Stomach smooth muscle (tissue), 2 donors: ENCODE results near the gene UGDH.
A peak's percentile ranks its signal among the peaks of the same experiment; 100 is the strongest.

Experiments
- H3K27ac ChIP-seq: one replicate; pipeline ENCODE4 v1.7.0; 2013; ENCODE audit warnings: mild to moderate bottlenecking, low read length, inconsistent platforms
- H3K27me3 ChIP-seq, 2 donors: one replicate each; pipeline ENCODE4 v1.7.0; 2013; ENCODE audit warnings: low read length in 2 of 2; ENCODE audit not compliant: insufficient read depth in 2 of 2, control insufficient read depth in 1 of 2
- H3K36me3 ChIP-seq, 2 donors: one replicate each; pipeline ENCODE4 v1.7.0; 2013; ENCODE audit warnings: low read length in 2 of 2; ENCODE audit not compliant: control insufficient read depth in 2 of 2, insufficient read depth in 2 of 2
- H3K4me1 ChIP-seq: one replicate; pipeline ENCODE4 v1.7.0; 2013; ENCODE audit warnings: low read length; ENCODE audit not compliant: control insufficient read depth, insufficient read depth
- H3K4me3 ChIP-seq, 2 donors: one replicate each; pipeline ENCODE4 v1.7.0; 2013; ENCODE audit warnings: low read length in 2 of 2
- H3K9ac ChIP-seq, 2 donors: one replicate each; pipeline ENCODE4 v1.7.0; 2013; ENCODE audit warnings: low read length in 2 of 2, mild to moderate bottlenecking in 1 of 2
- H3K9me3 ChIP-seq, 2 donors: one replicate each; pipeline ENCODE4 v1.7.0; 2013; ENCODE audit warnings: low read length in 2 of 2; ENCODE audit not compliant: control insufficient read depth in 2 of 2
- donor health status: healthy.
- donor health status: Pancreatic carcinoma.

Gene UGDH

GRCh38 chr4:39527296-39528060 lies at the start of gene UGDH:
Gene UGDH, minus strand, starts transcription at chr4:39527439. Its CDS starts 5,927 bp downstream, at chr4:39521512.
- Histone ChIP-seq H3K27me3 (no peaks in the 10 kb centered on the region), H3K9ac (peak within 1 kb of the TSS; percentile 90 to 95), H3K36me3 (peaks cover 0 to 3% of the 10 kb centered on the region in 2 donors), H3K4me1 (peaks cover 8% of the 10 kb centered on the region), H3K27ac (peak within 1 kb of the TSS; percentile 83), H3K4me3 (peak within 1 kb of the TSS; percentile 96 to 97), H3K9me3 (no peaks in the 10 kb centered on the region)

GRCh38 chr4:39574946-39575345 lies 47.7 kb upstream of the UGDH start:
- H3K27me3 ChIP-seq, result no peaks in the 10 kb centered on the region
- H3K4me3 ChIP-seq, result no peak overlapping the region
- no peak overlapping the region for H3K27ac ChIP-seq

GRCh38 chr4:39571504-39571903 lies 44.3 kb upstream of the UGDH start:
- Histone ChIP-seq H3K9me3 (no peaks in the 10 kb centered on the region), H3K4me1 (no peaks in the 10 kb centered on the region), H3K27ac (no peak overlapping the region)

More at GRCh38 chr4:39574946-39575345, 47.7 kb upstream of the UGDH start:
- Histone ChIP-seq H3K36me3 (peaks cover 3 to 4% of the 10 kb centered on the region in 2 donors), H3K9ac (no peak overlapping the region), H3K9me3 (no peaks in the 10 kb centered on the region), H3K4me1 (no peaks in the 10 kb centered on the region)

GRCh38 chr4:39571054-39571453 lies 43.8 kb upstream of the UGDH start:
- Histone ChIP-seq H3K4me1 (no peaks in the 10 kb centered on the region), H3K27ac (no peak overlapping the region), H3K36me3 (peaks cover 5 to 8% of the 10 kb centered on the region in 2 donors), H3K4me3 (no peak overlapping the region), H3K9me3 (no peaks in the 10 kb centered on the region), H3K27me3 (no peaks in the 10 kb centered on the region), H3K9ac (no peak overlapping the region)

More at GRCh38 chr4:39571504-39571903, 44.3 kb upstream of the UGDH start:
- no peak overlapping the region for H3K9ac ChIP-seq
- H3K4me3 ChIP-seq, result no peak overlapping the region
- H3K27me3 ChIP-seq, result no peaks in the 10 kb centered on the region
- H3K36me3 ChIP-seq, result peaks cover 3 to 4% of the 10 kb centered on the region in 2 donors

- Histone ChIP-seq H3K36me3 (peaks cover 6 to 16% of the 10 kb centered on the region in 2 donors), H3K9ac (no peak overlapping the region), H3K4me3 (no peak overlapping the region), H3K4me1 (no peaks in the 10 kb centered on the region), H3K9me3 (no peaks in the 10 kb centered on the region), H3K27me3 (no peaks in the 10 kb centered on the region), H3K27ac (no peak overlapping the region)
These were observed 42.0 kb upstream of the UGDH start for GRCh38 chr4:39569209-39569608.

GRCh38 chr4:39568805-39569204 lies 41.6 kb upstream of the UGDH start:
- Histone ChIP-seq H3K9ac (no peak overlapping the region), H3K4me3 (no peak overlapping the region), H3K36me3 (peaks cover 6 to 16% of the 10 kb centered on the region in 2 donors), H3K9me3 (no peaks in the 10 kb centered on the region), H3K4me1 (no peaks in the 10 kb centered on the region), H3K27ac (no peak overlapping the region), H3K27me3 (no peaks in the 10 kb centered on the region)

GRCh38 chr4:39565878-39566600 lies 38.8 kb upstream of the UGDH start:
- H3K4me1 ChIP-seq, result no peaks in the 10 kb centered on the region
- H3K27me3 ChIP-seq, result no peaks in the 10 kb centered on the region
- no peak overlapping the region for H3K9ac ChIP-seq
- no peak overlapping the region for H3K4me3 ChIP-seq
- H3K36me3 ChIP-seq, result peaks cover 3 to 14% of the 10 kb centered on the region in 2 donors
- no peaks in the 10 kb centered on the region for H3K9me3 ChIP-seq
- H3K27ac ChIP-seq, result no peak overlapping the region

- Histone ChIP-seq H3K27ac (no peak overlapping the region), H3K9me3 (no peaks in the 10 kb centered on the region), H3K9ac (no peak overlapping the region), H3K4me1 (no peaks in the 10 kb centered on the region), H3K27me3 (no peaks in the 10 kb centered on the region), H3K4me3 (no peak overlapping the region), H3K36me3 (peaks cover 3 to 12% of the 10 kb centered on the region in 2 donors)
These were observed 36.2 kb upstream of the UGDH start for GRCh38 chr4:39563346-39563847.

GRCh38 chr4:39562792-39563191 lies 35.6 kb upstream of the UGDH start:
- H3K9ac ChIP-seq, result no peak overlapping the region
- H3K27me3 ChIP-seq, result no peaks in the 10 kb centered on the region
- peaks cover 3 to 14% of the 10 kb centered on the region in 2 donors for H3K36me3 ChIP-seq
- no peaks in the 10 kb centered on the region for H3K9me3 ChIP-seq
- H3K4me3 ChIP-seq, result no peak overlapping the region
- H3K4me1 ChIP-seq, result no peaks in the 10 kb centered on the region
- no peak overlapping the region for H3K27ac ChIP-seq

- Histone ChIP-seq H3K27me3 (no peaks in the 10 kb centered on the region), H3K4me3 (no peak overlapping the region), H3K9me3 (no peaks in the 10 kb centered on the region), H3K36me3 (peaks cover 0 to 11% of the 10 kb centered on the region in 2 donors), H3K27ac (no peak overlapping the region), H3K4me1 (no peaks in the 10 kb centered on the region), H3K9ac (no peak overlapping the region)
These were observed 32.4 kb upstream of the UGDH start for GRCh38 chr4:39559626-39560025.
